Fibroblast of villous mesenchyme (primary cell): ENCODE data around the gene RAD23A. TPM values are rescaled to one million over a fixed set of nuclear protein-coding genes. Genes with fewer than 3 reads are reported as not detected.
"Not testable (repeated sequence)": the region's sequence is repeated elsewhere in the genome, so short reads cannot be mapped to it uniquely, and the experiment has no call there.

ENCODE experiments used
- DNase-seq: peaks from one replicate; pipeline ENCODE4 v3.0.0-alpha.2; 2010; ENCODE audit warnings: low read depth
- H3K4me3 ChIP-seq: 2 replicates; pipeline ENCODE4 v1.5.1; 2011; ENCODE audit warnings: low read depth, mild to moderate bottlenecking, low read length
- total RNA-seq: library from RNA; depleted of rRNA; stranded (reverse); fragments of >200 nt; gene quantifications from 2 replicates; pipeline ENCODE4 v1.2.3, GENCODE V29; 2012
- TF ChIP-seq, protein P1 (sequence below): IDR thresholded peaks from 2 replicates; pipeline ENCODE4 v1.5.1; 2012; ENCODE audit warnings: low read depth, mild to moderate bottlenecking, low read length; ENCODE audit not compliant: insufficient read depth

RAD23A gene
- total RNA-seq, 1 donor: 91.1 TPM

- H3K4me3 ChIP-seq: peak within 1 kb of the TSS; percentile 89
- TF ChIP-seq, protein P1, sequence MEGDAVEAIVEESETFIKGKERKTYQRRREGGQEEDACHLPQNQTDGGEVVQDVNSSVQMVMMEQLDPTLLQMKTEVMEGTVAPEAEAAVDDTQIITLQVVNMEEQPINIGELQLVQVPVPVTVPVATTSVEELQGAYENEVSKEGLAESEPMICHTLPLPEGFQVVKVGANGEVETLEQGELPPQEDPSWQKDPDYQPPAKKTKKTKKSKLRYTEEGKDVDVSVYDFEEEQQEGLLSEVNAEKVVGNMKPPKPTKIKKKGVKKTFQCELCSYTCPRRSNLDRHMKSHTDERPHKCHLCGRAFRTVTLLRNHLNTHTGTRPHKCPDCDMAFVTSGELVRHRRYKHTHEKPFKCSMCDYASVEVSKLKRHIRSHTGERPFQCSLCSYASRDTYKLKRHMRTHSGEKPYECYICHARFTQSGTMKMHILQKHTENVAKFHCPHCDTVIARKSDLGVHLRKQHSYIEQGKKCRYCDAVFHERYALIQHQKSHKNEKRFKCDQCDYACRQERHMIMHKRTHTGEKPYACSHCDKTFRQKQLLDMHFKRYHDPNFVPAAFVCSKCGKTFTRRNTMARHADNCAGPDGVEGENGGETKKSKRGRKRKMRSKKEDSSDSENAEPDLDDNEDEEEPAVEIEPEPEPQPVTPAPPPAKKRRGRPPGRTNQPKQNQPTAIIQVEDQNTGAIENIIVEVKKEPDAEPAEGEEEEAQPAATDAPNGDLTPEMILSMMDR: no peak
- peak; percentile 79 for DNase-seq
Observed at GRCh38 chr19:12956446-12957388, 11.1 kb downstream of the RAD23A start, which contains the start of gene GADD45GIP1. Gene GADD45GIP1 (minus strand): TSS chr19:12957223. CDS start chr19:12957212, 11 bp downstream.

- H3K4me3 ChIP-seq: peak overlapping the region; percentile 89
- not testable (repeated sequence) for DNase-seq
Observed at GRCh38 chr19:12957389-12957952, 11.8 kb downstream of the RAD23A start.

GRCh38 chr19:12959481-12959880, 13.8 kb downstream of the RAD23A start:
- DNase-seq: no peak
- TF ChIP-seq, protein P1: no peak
- no peak overlapping the region for H3K4me3 ChIP-seq

DNA sequence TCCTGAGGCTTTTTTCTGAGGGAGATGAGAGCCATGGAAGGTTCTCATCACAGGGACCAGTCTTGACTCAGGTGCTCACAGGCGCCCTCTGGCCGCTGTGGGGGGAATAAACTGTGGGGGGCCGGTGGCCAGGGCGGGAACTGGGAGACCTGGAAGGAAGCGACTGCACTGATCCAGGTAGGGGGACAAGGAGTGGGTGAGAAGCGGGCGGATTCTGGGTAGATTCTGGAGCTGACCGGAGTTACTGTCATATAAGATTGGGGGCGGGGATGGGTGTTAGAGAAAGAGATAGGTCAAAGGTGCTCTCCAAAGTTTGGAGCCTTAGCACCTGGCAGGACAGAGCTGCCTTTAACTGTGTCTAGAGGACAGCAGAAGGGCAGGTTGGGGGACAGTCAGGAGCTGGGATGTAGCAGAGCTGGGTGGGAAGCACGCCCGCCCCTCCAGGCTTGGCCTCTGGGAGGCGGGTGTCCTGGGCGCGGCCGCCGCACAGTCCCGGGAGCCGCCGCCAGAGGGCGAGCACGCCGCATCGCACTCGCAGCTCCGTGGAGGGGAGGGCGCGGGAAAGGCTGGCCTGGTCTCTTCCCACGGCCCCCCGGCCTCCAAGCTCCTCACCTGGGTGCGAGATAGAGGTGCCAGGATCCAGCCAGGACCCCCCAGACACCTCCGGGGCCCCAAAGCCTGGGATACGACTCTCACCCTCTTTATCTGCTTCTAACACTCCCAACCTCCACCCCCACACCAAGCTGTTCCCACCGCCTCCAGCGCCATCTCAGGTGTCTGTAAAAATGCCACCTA, 19.6 kb downstream of the RAD23A start:
- H3K4me3 ChIP-seq: peak overlapping the region; percentile 64
- DNase-seq: peak; percentile 65
- TF ChIP-seq, protein P1: peak; percentile 85

- TF ChIP-seq, protein P1: no peak
- no peak for DNase-seq
- H3K4me3 ChIP-seq: peak overlapping the region; percentile 64
Observed at GRCh38 chr19:12965812-12966135, 20.1 kb downstream of the RAD23A start.

GRCh38 chr19:12967907-12968306, 22.2 kb downstream of the RAD23A start:
- DNase-seq: no peak
- H3K4me3 ChIP-seq: no peak overlapping the region
- TF ChIP-seq, protein P1: no peak
